22Rv1 (cell line): ENCODE measurements around the gene VASH2.

Source experiments
- ZFX ChIP-seq: fragments of 450-650 bp; IDR thresholded peaks from 2 replicates; pipeline ENCODE4 v1.6.1; 2017; ENCODE audit warnings: antibody characterized with exemption, borderline replicate concordance
- TF ChIP-seq, protein P1 (sequence below): fragments of 450-650 bp; IDR thresholded peaks from 2 replicates; pipeline ENCODE4 v1.5.1; 2017; ENCODE audit warnings: mild to moderate bottlenecking

DNA sequence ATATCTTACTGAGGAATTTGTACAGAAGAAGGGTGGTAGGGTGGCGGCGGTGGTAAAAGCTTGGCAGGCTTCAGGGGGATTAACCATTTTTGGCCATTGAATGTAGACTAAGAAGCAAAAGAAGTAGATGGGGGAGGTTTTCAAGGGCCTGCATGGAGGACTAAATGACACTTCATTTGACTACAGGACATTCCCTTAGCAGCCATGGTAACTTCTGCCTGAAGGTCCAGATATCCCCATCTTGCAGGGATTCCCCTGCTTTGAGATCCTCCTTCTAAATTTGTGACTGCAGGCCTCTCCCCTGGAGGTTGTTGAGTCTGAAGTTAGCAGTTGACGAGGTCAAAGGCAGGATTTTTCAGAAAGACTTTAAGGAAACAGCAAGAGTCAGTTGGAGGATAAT is 4.8 kb downstream of the VASH2 start:
- TF ChIP-seq, protein P1, sequence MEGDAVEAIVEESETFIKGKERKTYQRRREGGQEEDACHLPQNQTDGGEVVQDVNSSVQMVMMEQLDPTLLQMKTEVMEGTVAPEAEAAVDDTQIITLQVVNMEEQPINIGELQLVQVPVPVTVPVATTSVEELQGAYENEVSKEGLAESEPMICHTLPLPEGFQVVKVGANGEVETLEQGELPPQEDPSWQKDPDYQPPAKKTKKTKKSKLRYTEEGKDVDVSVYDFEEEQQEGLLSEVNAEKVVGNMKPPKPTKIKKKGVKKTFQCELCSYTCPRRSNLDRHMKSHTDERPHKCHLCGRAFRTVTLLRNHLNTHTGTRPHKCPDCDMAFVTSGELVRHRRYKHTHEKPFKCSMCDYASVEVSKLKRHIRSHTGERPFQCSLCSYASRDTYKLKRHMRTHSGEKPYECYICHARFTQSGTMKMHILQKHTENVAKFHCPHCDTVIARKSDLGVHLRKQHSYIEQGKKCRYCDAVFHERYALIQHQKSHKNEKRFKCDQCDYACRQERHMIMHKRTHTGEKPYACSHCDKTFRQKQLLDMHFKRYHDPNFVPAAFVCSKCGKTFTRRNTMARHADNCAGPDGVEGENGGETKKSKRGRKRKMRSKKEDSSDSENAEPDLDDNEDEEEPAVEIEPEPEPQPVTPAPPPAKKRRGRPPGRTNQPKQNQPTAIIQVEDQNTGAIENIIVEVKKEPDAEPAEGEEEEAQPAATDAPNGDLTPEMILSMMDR: no peak
- TF ChIP-seq ZFX: no peak
